ENCODE data around the gene ZER1. TPM values are rescaled to one million over a fixed set of nuclear protein-coding genes. Genes with fewer than 3 reads are reported as not detected.

ZER1 gene
- total RNA-seq, 1 donor from 2014 or later = 18.7 TPM

- Mint-ChIP-seq H3K9me3 (no peaks in the 10 kb centered on the region), H3K4me1 (ENCODE audit: low read depth) (no peaks in the 10 kb centered on the region), H3K27ac (no peak overlapping the region), H3K36me3 (ENCODE audit: low read depth) (peaks cover 10% of the 10 kb centered on the region), H3K27me3 (ENCODE audit: low read depth) (no peaks in the 10 kb centered on the region), H3K4me3 (ENCODE audit: low read depth) (no peak overlapping the region)
- intact Hi-C loops (cut with micrococcal nuclease) = no loop called here
- no peak for DNase-seq (ENCODE audit: low spot score)
Measured at GRCh38 chr9:128714586-128715435, 56.9 kb downstream of the ZER1 start.

DNA sequence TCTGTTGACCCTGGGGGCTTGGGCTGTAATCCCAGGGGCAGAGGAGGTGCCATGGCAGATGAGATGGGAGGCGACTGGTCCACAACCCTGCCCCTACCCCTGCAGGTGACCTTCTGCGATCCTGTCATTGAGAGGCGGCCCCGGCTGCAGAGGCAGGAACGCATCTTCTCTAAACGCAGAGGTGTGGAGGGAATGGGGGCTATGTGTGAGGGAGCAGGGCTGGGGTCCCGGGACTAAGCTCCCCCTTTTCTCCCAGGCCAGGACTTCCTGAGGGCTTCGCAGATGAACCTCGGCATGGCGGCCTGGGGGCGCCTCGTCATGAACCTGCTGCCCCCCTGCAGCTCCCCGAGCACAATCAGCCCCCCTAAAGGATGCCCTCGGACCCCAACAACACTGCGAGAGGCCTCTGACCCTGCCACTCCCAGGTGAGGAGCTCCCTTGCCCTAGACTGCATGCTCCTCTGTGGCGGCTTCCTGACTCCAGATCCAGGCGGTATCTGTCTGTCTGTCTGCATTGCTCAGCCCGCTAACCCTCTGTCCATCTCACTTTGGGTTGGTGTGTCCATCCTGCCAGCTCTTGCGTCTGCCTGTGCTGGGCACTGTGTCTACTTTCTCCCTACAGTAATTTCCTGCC is 57.7 kb downstream of the ZER1 start:
- Mint-ChIP-seq H3K36me3 (ENCODE audit: low read depth) (peaks cover 6% of the 10 kb centered on the region), H3K4me1 (ENCODE audit: low read depth) (no peaks in the 10 kb centered on the region), H3K27me3 (ENCODE audit: low read depth) (no peaks in the 10 kb centered on the region), H3K9me3 (no peaks in the 10 kb centered on the region), H3K27ac (no peak overlapping the region), H3K4me3 (ENCODE audit: low read depth) (no peak overlapping the region)
- intact Hi-C loops (cut with micrococcal nuclease) = no loop called here
- no peak for DNase-seq (ENCODE audit: low spot score)

DNA sequence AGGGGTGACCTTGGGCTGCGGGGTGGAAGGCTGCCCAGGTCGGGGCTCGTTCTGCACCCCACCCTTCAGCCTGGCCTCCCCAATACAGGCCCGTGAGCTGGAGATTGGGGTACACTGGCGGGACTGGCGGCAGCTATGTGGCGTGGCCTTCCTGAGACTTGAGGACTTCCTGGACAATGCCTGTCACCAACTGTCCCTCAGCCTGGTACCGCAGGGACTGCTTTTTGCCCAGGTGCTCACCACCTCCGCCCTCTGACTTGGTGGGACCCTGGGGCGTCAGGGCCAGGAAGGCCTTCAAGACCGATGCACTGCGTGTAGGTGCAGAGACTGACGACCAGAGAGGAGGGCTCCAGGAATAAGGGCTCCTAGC is 58.3 kb downstream of the ZER1 start:
- no peak for DNase-seq (ENCODE audit: low spot score)
- H3K4me1 Mint-ChIP-seq (ENCODE audit: low read depth) = no peaks in the 10 kb centered on the region
- H3K9me3 Mint-ChIP-seq = no peaks in the 10 kb centered on the region
- no peak overlapping the region for H3K4me3 Mint-ChIP-seq (ENCODE audit: low read depth)
- intact Hi-C loops (cut with micrococcal nuclease) = no loop called here
- peaks cover 6% of the 10 kb centered on the region for H3K36me3 Mint-ChIP-seq (ENCODE audit: low read depth)
- no peaks in the 10 kb centered on the region for H3K27me3 Mint-ChIP-seq (ENCODE audit: low read depth)
- H3K27ac Mint-ChIP-seq = no peak overlapping the region

- intact Hi-C loops (cut with micrococcal nuclease) = no loop called here
- DNase-seq (ENCODE audit: low spot score) = no peak
- H3K4me1 Mint-ChIP-seq (ENCODE audit: low read depth) = no peaks in the 10 kb centered on the region
Measured at GRCh38 chr9:128712451-128713410, 59.0 kb downstream of the ZER1 start.

DNA sequence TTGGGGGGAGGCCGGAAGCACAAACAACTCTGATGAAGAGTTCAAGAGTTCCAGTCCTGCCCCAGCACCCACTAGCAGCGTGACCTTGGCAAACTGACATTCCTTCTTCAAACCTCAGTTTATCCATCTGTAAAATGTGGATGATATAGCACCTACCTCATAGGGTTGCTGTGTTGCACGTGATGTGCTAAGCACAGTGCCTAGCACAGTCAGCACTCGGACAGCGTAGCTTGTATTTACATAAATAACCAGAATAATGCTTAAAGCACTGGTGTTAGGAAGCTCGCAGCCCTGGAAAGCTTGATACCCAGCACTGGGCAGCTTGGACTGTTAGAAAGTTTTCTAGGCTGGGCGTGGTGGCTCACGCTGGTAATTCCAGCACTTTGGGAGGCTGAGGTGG is 64.3 kb downstream of the ZER1 start:
- intact Hi-C loops (cut with micrococcal nuclease) = no loop called here
- DNase-seq (ENCODE audit: low spot score) = no peak
- Mint-ChIP-seq H3K36me3 (ENCODE audit: low read depth) (peaks cover 3% of the 10 kb centered on the region), H3K27ac (no peak overlapping the region), H3K27me3 (ENCODE audit: low read depth) (no peaks in the 10 kb centered on the region), H3K4me1 (ENCODE audit: low read depth) (peaks cover 5% of the 10 kb centered on the region), H3K4me3 (ENCODE audit: low read depth) (no peak overlapping the region), H3K9me3 (no peaks in the 10 kb centered on the region)

More at GRCh38 chr9:128712451-128713410, 59.0 kb downstream of the ZER1 start:
- Mint-ChIP-seq H3K9me3 (no peaks in the 10 kb centered on the region), H3K36me3 (ENCODE audit: low read depth) (peaks cover 6% of the 10 kb centered on the region), H3K4me3 (ENCODE audit: low read depth) (no peak overlapping the region), H3K27ac (no peak overlapping the region), H3K27me3 (ENCODE audit: low read depth) (no peaks in the 10 kb centered on the region)

GRCh38 chr9:128706671-128707381 is 64.9 kb downstream of the ZER1 start:
- H3K27me3 Mint-ChIP-seq (ENCODE audit: low read depth) = no peaks in the 10 kb centered on the region
- no peak overlapping the region for H3K4me3 Mint-ChIP-seq (ENCODE audit: low read depth)
- peaks cover 7% of the 10 kb centered on the region for H3K4me1 Mint-ChIP-seq (ENCODE audit: low read depth)

GRCh38 chr9:128706045-128706444 is 65.7 kb downstream of the ZER1 start:
- Mint-ChIP-seq H3K4me3 (ENCODE audit: low read depth) (no peak overlapping the region), H3K9me3 (no peaks in the 10 kb centered on the region), H3K4me1 (ENCODE audit: low read depth) (peaks cover 14% of the 10 kb centered on the region), H3K36me3 (ENCODE audit: low read depth) (no peaks in the 10 kb centered on the region), H3K27me3 (ENCODE audit: low read depth) (no peaks in the 10 kb centered on the region), H3K27ac (no peak overlapping the region)
- intact Hi-C loops (cut with micrococcal nuclease) = no loop called here
- no peak for DNase-seq (ENCODE audit: low spot score)

More at GRCh38 chr9:128706671-128707381, 64.9 kb downstream of the ZER1 start:
- intact Hi-C loops (cut with micrococcal nuclease) = no loop called here
- no peaks in the 10 kb centered on the region for H3K36me3 Mint-ChIP-seq (ENCODE audit: low read depth)
- H3K27ac Mint-ChIP-seq = no peak overlapping the region
- no peak for DNase-seq (ENCODE audit: low spot score)
- no peaks in the 10 kb centered on the region for H3K9me3 Mint-ChIP-seq

DNA sequence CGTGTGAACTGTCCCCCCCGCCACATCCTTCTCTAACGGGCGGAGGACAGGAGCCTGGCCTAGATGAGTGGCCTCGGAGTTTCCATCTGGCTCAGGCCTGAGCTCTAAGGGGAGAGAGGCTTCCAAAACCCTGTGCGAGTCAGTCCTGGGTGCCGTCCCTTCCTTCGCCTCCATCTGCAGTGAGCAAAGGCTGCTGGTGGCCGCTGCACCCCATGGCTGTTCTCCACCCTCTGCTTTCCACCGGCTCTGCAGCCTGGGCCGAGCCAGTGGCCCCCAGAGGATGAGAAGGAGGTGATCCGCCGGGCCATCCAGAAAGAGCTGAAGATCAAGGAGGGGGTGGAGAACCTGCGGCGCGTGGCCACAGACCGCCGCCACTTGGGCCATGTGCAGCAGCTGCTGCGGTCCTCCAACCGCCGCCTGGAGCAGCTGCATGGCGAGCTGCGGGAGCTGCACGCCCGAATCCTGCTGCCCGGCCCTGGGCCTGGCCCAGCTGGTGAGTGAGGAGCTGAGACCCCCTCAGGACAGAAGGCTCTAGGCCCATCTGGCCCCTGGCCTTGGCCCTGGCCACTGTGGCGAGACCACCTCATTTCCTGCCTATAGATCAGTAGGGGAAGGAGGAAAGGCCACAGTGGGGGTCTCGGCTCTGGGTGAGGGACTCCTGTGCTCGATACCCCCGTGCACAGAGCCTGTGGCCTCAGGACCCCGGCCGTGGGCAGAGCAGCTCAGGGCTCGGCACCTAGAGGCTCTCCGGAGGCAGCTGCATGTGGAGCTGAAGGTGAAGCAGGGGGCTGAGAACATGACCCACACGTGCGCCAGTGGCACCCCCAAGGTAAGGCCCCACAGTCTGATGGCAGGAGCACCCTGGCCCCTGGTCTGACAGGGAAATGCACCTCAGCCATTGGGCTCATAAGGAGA is 66.4 kb downstream of the ZER1 start:
- Mint-ChIP-seq H3K27me3 (ENCODE audit: low read depth) (no peaks in the 10 kb centered on the region), H3K4me3 (ENCODE audit: low read depth) (no peak overlapping the region), H3K36me3 (ENCODE audit: low read depth) (no peaks in the 10 kb centered on the region), H3K27ac (no peak overlapping the region), H3K4me1 (ENCODE audit: low read depth) (peaks cover 14% of the 10 kb centered on the region), H3K9me3 (no peaks in the 10 kb centered on the region)
- intact Hi-C loops (cut with micrococcal nuclease) = no loop called here
- DNase-seq (ENCODE audit: low spot score) = no peak

DNA sequence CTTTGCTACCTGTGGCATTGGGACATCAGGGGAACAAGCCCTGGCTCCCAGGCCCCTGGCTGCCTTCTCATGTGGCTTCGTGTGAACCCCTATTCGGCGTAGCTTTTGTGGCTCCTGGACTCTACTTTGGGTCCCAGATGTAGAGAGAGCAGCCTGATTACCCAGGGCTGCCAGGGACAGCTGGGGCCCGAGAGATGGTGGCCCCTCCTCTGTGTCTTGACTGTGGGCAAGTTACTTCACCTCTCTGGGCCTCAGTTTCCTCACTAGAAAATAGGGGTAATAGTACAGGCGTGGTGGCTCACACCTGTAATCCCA is 67.4 kb downstream of the ZER1 start:
- no peaks in the 10 kb centered on the region for H3K9me3 Mint-ChIP-seq
- H3K4me1 Mint-ChIP-seq (ENCODE audit: low read depth) = peaks cover 14% of the 10 kb centered on the region
- H3K36me3 Mint-ChIP-seq (ENCODE audit: low read depth) = no peaks in the 10 kb centered on the region
- peak overlapping the region; percentile 12 for H3K27ac Mint-ChIP-seq
- intact Hi-C loops (cut with micrococcal nuclease) = no loop called here
- no peak for DNase-seq (ENCODE audit: low spot score)
- H3K4me3 Mint-ChIP-seq (ENCODE audit: low read depth) = peak overlapping the region; percentile 85
- no peaks in the 10 kb centered on the region for H3K27me3 Mint-ChIP-seq (ENCODE audit: low read depth)

DNA sequence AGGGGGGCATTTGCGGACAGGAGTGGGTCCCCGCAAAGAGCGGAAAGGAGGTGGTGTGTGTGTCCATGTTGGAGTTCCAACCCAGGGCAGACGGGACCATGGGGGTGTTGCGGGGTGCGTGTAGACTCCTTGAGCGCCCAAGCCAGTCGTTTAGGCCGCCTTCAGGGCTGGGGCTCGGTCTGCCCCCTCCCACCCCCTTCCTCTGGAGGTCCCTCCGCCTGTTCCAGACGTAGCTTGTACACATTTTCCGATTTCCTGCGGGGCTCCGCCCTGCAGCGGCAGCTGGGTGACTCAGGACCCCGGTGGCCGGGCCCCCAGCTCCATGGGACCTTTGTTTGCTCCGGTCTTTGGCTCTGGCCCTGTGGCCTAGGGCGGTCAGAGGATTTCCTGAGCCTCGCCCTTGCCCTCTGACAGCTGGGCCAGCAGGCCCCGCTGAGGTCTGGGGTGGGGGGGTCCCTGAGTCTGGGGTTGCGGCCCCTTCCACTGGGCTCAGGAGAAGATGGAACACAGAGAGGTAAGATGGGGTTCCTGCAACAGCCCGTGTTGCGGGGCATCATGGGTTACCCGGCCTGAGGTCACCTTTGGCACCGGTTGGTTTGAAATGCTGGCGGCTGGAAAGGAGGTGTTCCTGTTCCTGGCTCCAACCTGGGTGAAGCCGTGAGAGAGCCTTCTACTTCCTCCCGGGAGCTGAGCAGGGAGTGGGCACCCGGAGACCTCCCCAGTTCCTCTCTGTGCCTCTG is 67.9 kb downstream of the ZER1 start:
- Mint-ChIP-seq H3K36me3 (ENCODE audit: low read depth) (no peaks in the 10 kb centered on the region), H3K27me3 (ENCODE audit: low read depth) (no peaks in the 10 kb centered on the region), H3K4me3 (ENCODE audit: low read depth) (peak overlapping the region; percentile 85), H3K9me3 (no peaks in the 10 kb centered on the region), H3K27ac (peak overlapping the region; percentile 70), H3K4me1 (ENCODE audit: low read depth) (peaks cover 14% of the 10 kb centered on the region)
- no peak for DNase-seq (ENCODE audit: low spot score)
- intact Hi-C loops (cut with micrococcal nuclease) = loop anchor here (2.0 kb wide), 1 partner anchor 15 kb away; the partner anchor contains the start of gene SET

DNA sequence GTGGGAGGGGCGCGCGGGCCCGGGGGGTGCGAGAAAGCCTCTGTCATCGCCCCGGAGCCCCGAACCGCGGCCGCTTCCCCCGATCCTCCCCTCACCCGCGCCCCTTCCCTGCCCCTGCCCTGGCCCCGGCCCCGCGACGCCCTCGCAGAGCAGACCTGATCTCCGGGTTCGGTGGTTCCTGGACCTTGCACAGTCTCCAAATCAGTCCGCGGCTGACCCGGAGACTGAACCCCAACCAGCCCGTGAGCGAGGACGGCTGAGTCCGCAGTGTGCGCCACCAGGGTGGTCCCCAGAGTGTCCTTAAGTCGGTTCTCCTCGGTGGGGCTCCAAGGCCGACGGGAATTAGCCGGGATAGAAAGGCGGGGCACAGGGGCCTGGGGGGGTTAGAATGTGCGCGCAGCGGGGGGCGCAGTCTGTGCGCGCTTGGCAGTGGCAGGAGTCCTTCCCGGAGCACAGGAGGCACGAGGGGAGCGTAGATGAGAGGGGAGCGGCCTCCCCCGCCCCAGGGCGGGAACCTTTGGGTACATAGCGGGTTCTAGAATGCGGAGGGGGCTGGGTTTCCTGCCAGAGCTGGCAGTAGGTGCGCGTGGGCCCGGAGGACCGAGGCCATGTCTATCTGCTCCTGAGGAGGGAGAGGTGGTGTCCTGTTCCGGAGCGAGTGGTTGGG is 68.6 kb downstream of the ZER1 start:
- DNase-seq (ENCODE audit: low spot score) = no peak
- H3K27me3 Mint-ChIP-seq (ENCODE audit: low read depth) = no peaks in the 10 kb centered on the region
- H3K27ac Mint-ChIP-seq = peak overlapping the region; percentile 70
- intact Hi-C loops (cut with micrococcal nuclease) = loop anchor here (2.0 kb wide), 1 partner anchor 14 kb away; the partner anchor contains the start of gene SET
- H3K9me3 Mint-ChIP-seq = no peaks in the 10 kb centered on the region
- peak overlapping the region; percentile 85 for H3K4me3 Mint-ChIP-seq (ENCODE audit: low read depth)
- H3K4me1 Mint-ChIP-seq (ENCODE audit: low read depth) = peaks cover 14% of the 10 kb centered on the region
- no peaks in the 10 kb centered on the region for H3K36me3 Mint-ChIP-seq (ENCODE audit: low read depth)

Measured in activated T-helper 2 cell treated with anti-CD3 and anti-CD28 coated beads, Interferon-gamma antibody, Interleukin-2, Interleukin-4, amounts not matched to agents 10 μg/mL and 5 μg/mL and 100 μg/mL, durations not matched to agents 14 hours and 24 hours and 36 hours (primary cell).